Activated T-helper 1 cell treated with anti-CD3 and anti-CD28 coated beads, Interleukin-12 subunit alpha, Interleukin-12 subunit beta, Interleukin-2, Interleukin-4 antibody, amounts not matched to agents 30 ng/mL and 10 ng/mL and 1 ng/mL, durations not matched to agents 14 hours and 24 hours and 36 hours (primary cell): Measurements from ENCODE around the gene ANO2. TPM values are rescaled to one million over a fixed set of nuclear protein-coding genes. Genes with fewer than 3 reads are reported as not detected.

Experiments
- DNase-seq: peaks from one replicate; pipeline ENCODE4 v3.0.0; 2021; ENCODE audit warnings: low spot score
- H3K27ac Mint-ChIP-seq: one replicate; pipeline ENCODE4 v1.8.0; 2021; ENCODE audit warnings: mild to moderate bottlenecking, mixed read lengths
- H3K27me3 Mint-ChIP-seq: one replicate; pipeline ENCODE4 v1.8.0; 2022; ENCODE audit warnings: mild to moderate bottlenecking, moderate library complexity, mixed read lengths; ENCODE audit not compliant: insufficient read depth
- H3K36me3 Mint-ChIP-seq: one replicate; pipeline ENCODE4 v1.8.0; 2021; ENCODE audit warnings: low read depth, mixed read lengths
- H3K4me1 Mint-ChIP-seq: one replicate; pipeline ENCODE4 v1.8.0; 2021; ENCODE audit warnings: low read depth, mixed read lengths
- H3K4me3 Mint-ChIP-seq: one replicate; pipeline ENCODE4 v1.8.0; 2021; ENCODE audit warnings: mild to moderate bottlenecking, moderate library complexity, mixed read lengths
- H3K9me3 Mint-ChIP-seq: one replicate; pipeline ENCODE4 v1.8.0; 2021; ENCODE audit warnings: mixed read lengths
- intact Hi-C: fragments of 100-400 bp; cut with micrococcal nuclease; formaldehyde crosslinking; loops from one replicate; pipeline ENCODE4 v1.15.1; 2024
- total RNA-seq: library from RNA; stranded (reverse); gene quantifications from 2 replicates; pipeline ENCODE4 v1.2.3, GENCODE V29; 2022

The ANO2 gene
- total RNA-seq, 1 donor from 2014 or later = not detected

DNA sequence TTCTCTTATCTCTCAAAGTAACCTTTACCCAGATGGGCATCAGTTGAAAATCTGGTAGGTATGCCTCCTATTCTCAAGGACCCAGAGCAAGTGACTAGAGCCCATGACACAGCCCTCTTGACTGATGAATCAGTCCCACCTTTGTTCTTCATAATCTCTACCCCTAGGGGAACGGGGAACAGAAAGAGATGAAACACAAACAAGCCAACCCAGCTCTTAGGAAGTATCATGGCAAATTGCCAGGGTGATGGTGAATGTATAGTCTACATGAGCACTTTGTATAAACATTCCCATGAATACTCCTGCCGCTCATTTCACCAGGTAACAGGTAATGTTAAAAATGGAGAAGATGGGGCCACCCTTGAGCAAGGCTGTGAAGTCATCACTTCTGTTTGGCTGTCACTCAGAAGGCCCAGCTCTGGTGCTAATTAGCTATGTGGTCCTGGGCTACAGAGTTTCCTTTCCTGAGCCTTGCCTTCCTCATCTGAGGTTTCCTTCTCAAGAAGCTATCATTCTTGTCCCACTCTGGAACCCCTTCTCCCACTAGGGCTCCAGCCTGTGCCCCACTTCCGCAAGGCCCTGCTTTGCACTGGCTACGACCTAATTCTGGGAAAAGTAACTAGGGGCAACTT, 161.7 kb downstream of the ANO2 start:
- no peaks in the 10 kb centered on the region for H3K4me1 Mint-ChIP-seq
- no peaks in the 10 kb centered on the region for H3K9me3 Mint-ChIP-seq
- H3K4me3 Mint-ChIP-seq = no peak overlapping the region
- peaks cover 4% of the 10 kb centered on the region for H3K27me3 Mint-ChIP-seq
- no peak for DNase-seq
- H3K27ac Mint-ChIP-seq = no peak overlapping the region
- intact Hi-C loops = no loop called here
- no peaks in the 10 kb centered on the region for H3K36me3 Mint-ChIP-seq

DNA sequence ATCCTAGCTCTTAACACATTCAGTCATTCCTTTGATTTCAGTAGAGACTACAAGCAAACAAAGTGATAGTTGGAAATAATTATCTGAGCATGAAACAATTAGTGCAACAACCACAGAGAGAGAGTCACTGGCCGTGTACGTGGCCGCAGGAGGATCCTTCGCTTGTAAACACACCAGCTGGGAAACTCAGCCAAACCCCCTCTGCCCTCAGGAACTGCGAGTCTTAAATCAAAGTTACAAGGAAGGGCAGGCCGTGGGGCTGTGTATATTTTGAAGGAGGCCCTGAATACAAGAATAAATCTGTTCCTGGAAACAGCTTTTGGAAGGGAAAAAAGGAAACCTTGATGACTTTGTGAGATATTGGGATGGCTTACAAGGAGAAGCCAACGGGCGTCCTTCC, 164.5 kb downstream of the ANO2 start:
- H3K27ac Mint-ChIP-seq = no peak overlapping the region
- no peak overlapping the region for H3K4me3 Mint-ChIP-seq
- H3K27me3 Mint-ChIP-seq = peaks cover 2% of the 10 kb centered on the region
- H3K9me3 Mint-ChIP-seq = no peaks in the 10 kb centered on the region
- intact Hi-C loops = no loop called here
- no peak for DNase-seq
- H3K4me1 Mint-ChIP-seq = no peaks in the 10 kb centered on the region
- no peaks in the 10 kb centered on the region for H3K36me3 Mint-ChIP-seq

- Mint-ChIP-seq H3K4me3 (no peak overlapping the region), H3K36me3 (no peaks in the 10 kb centered on the region), H3K4me1 (no peaks in the 10 kb centered on the region), H3K9me3 (no peaks in the 10 kb centered on the region), H3K27me3 (no peaks in the 10 kb centered on the region), H3K27ac (no peak overlapping the region)
- intact Hi-C loops = no loop called here
- DNase-seq = no peak
Observed at GRCh38 chr12:5779401-5779800, 165.7 kb downstream of the ANO2 start.

DNA sequence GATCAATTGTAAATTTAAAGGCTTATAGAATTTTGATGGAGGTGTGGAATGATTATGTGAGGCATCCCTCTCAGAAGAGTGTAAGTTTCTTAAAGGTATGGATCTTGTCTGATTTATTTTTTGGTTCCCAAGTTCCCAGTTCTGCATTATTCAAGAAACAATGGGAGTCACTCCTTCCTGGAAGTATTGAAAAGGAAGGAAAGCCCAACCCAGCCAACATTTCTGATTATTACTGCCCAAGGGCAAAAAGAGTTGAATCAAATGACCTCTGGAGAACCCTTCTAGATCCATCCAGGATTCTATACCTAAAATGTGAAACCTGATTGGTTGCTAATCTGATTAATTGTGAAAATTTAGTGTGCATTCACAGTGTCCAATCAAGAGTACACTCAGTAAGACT, 166.2 kb downstream of the ANO2 start:
- no peak overlapping the region for H3K4me3 Mint-ChIP-seq
- intact Hi-C loops = no loop called here
- DNase-seq = no peak
- no peaks in the 10 kb centered on the region for H3K27me3 Mint-ChIP-seq
- H3K36me3 Mint-ChIP-seq = no peaks in the 10 kb centered on the region
- H3K27ac Mint-ChIP-seq = no peak overlapping the region
- H3K9me3 Mint-ChIP-seq = no peaks in the 10 kb centered on the region
- no peaks in the 10 kb centered on the region for H3K4me1 Mint-ChIP-seq

GRCh38 chr12:5777451-5777850, 167.6 kb downstream of the ANO2 start:
- Mint-ChIP-seq H3K36me3 (no peaks in the 10 kb centered on the region), H3K9me3 (no peaks in the 10 kb centered on the region), H3K4me1 (no peaks in the 10 kb centered on the region), H3K27me3 (no peaks in the 10 kb centered on the region), H3K4me3 (no peak overlapping the region), H3K27ac (no peak overlapping the region)
- no peak for DNase-seq
- intact Hi-C loops = no loop called here

- Mint-ChIP-seq H3K4me1 (no peaks in the 10 kb centered on the region), H3K27ac (no peak overlapping the region), H3K27me3 (no peaks in the 10 kb centered on the region), H3K36me3 (no peaks in the 10 kb centered on the region), H3K4me3 (no peak overlapping the region), H3K9me3 (no peaks in the 10 kb centered on the region)
- DNase-seq = no peak
- intact Hi-C loops = no loop called here
Observed at GRCh38 chr12:5776091-5776490, 169.0 kb downstream of the ANO2 start.

DNA sequence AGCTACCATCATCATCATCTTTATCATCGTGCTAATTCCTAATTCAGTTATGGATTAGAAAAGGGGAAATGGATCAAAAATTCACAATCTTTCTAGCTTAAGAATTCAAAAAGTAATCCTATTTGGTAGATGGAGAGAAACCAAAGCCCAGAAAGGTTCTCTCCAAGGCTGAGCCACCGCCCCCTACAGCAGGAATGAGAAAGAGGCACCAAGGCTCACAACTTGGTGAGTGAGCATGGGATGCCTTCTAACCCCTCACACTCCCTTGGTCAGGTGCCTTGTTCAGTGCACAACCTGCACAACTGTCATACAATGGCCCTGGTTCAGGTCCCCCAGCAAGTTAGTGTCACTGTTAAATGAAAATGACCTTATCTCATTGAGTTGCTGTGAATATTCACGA, 171.5 kb downstream of the ANO2 start:
- no peak for DNase-seq
- Mint-ChIP-seq H3K27ac (no peak overlapping the region), H3K27me3 (no peaks in the 10 kb centered on the region), H3K4me3 (no peak overlapping the region), H3K9me3 (no peaks in the 10 kb centered on the region), H3K4me1 (no peaks in the 10 kb centered on the region), H3K36me3 (no peaks in the 10 kb centered on the region)
- intact Hi-C loops = no loop called here

GRCh38 chr12:5771756-5772155, 173.3 kb downstream of the ANO2 start:
- Mint-ChIP-seq H3K9me3 (no peaks in the 10 kb centered on the region), H3K36me3 (no peaks in the 10 kb centered on the region), H3K4me1 (no peaks in the 10 kb centered on the region), H3K27me3 (no peaks in the 10 kb centered on the region), H3K27ac (no peak overlapping the region), H3K4me3 (no peak overlapping the region)
- no peak for DNase-seq
- intact Hi-C loops = no loop called here

- H3K27me3 Mint-ChIP-seq = no peaks in the 10 kb centered on the region
- H3K36me3 Mint-ChIP-seq = no peaks in the 10 kb centered on the region
- no peak for DNase-seq
- H3K4me3 Mint-ChIP-seq = no peak overlapping the region
- intact Hi-C loops = no loop called here
- H3K4me1 Mint-ChIP-seq = no peaks in the 10 kb centered on the region
- H3K27ac Mint-ChIP-seq = no peak overlapping the region
- no peaks in the 10 kb centered on the region for H3K9me3 Mint-ChIP-seq
Observed at GRCh38 chr12:5770727-5771126, 174.3 kb downstream of the ANO2 start.

DNA sequence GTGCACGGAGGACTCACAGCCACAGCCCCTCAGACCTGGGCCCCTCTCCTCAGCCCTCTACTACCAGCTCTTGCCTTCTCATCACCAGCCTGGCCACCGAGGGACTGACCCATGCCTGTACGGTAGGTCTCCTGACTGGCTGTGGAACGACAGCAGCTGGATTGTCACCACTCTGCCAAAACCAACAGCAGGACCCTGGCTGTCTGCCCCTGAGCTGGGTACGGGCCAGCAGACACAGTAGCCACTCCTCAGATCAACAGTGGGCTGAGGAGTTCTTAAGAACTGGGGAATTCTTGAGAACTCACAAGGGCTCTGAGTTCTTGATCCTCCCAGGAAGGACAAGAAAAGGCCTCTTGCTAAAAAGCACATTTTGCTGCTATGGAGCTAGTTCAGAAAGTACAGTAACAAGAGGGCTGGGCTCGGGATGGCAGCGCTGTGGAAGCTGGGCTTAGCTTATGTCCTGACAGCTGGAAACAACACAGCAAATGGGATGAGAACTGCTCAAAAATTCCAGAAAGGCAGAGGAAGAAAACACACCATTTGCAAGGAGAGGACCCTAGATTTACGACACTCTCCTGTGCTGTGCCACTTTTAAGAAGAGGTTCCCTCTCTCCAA, 176.4 kb downstream of the ANO2 start:
- H3K9me3 Mint-ChIP-seq = no peaks in the 10 kb centered on the region
- H3K27me3 Mint-ChIP-seq = peaks cover 5% of the 10 kb centered on the region
- no peaks in the 10 kb centered on the region for H3K4me1 Mint-ChIP-seq
- intact Hi-C loops = no loop called here
- no peak overlapping the region for H3K27ac Mint-ChIP-seq
- no peak overlapping the region for H3K4me3 Mint-ChIP-seq
- no peak for DNase-seq
- H3K36me3 Mint-ChIP-seq = no peaks in the 10 kb centered on the region

DNA sequence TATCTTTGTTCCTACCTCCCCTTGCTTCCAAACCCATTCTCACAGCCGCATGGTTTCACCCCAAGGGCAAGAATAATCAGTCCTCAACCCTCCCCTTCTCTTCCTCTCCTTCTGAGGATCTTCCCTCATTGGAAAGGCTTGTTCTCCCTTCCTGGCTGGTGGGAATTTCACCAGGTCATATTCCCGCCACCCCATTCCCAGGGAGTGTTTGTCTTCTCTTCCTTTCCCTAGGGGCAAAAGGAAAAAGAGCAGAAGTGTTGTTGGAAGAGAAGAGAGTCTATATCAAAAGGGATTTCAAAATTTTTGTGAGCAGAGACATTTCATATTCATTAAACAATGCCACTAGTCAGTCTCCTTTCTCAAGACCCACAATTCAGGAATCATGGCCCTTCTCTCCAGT, 176.9 kb downstream of the ANO2 start:
- Mint-ChIP-seq H3K36me3 (no peaks in the 10 kb centered on the region), H3K4me3 (no peak overlapping the region), H3K27me3 (peaks cover 5% of the 10 kb centered on the region), H3K9me3 (no peaks in the 10 kb centered on the region), H3K4me1 (no peaks in the 10 kb centered on the region), H3K27ac (no peak overlapping the region)
- intact Hi-C loops = no loop called here
- DNase-seq = no peak

DNA sequence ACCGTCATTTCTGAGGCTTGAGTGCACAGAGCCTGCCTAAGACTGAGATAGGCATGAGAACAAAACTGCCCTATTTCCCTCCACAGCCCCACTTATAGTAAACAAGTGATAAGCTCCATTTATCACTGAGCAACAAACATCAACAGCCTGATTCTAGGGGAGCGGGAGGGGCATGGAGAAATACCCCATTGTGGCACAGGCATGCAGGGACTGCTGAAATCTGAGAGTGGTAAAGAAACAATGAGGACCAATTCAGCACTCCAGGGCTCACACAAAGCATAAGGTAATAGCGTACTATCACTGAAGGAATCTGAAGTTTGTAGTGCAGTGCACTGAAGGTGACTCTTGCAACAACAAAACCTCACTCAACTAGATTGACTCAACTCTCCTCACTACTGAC, 186.7 kb downstream of the ANO2 start:
- Mint-ChIP-seq H3K27me3 (peaks cover 12% of the 10 kb centered on the region), H3K9me3 (peaks cover 4% of the 10 kb centered on the region), H3K27ac (no peak overlapping the region), H3K36me3 (no peaks in the 10 kb centered on the region), H3K4me1 (no peaks in the 10 kb centered on the region), H3K4me3 (no peak overlapping the region)
- DNase-seq = no peak
- intact Hi-C loops = no loop called here

DNA sequence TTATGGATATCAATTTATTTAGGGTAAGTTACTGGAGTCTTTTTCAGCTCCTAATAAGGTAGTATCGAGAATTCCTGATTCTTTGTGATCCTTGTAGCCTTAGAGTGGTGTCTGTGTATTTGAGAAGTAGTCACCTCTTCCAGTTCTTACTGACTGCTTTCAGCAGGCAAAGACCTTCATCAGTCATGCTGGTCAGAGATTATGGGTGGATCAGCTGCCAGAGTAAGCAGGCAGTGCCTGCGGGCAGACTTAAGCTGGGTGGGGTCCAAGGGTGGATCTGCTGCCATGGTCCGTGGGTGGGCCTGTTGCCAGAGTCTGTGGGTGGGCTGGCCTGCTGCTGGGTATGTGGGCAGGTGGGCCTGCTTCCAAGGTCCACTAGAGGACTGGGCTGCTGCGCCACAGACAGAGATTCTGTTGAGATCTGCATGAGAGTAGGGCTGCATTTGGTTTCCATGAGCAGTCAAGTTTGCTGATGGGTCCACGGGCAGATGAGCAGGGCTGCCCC, 188.7 kb downstream of the ANO2 start:
- Mint-ChIP-seq H3K9me3 (peaks cover 4% of the 10 kb centered on the region), H3K4me3 (no peak overlapping the region)

GRCh38 chr12:5748027-5748426, 197.0 kb downstream of the ANO2 start:
- no peak overlapping the region for H3K4me3 Mint-ChIP-seq
- H3K9me3 Mint-ChIP-seq = no peaks in the 10 kb centered on the region
- no peaks in the 10 kb centered on the region for H3K36me3 Mint-ChIP-seq
- H3K27me3 Mint-ChIP-seq = peaks cover 5% of the 10 kb centered on the region
- H3K27ac Mint-ChIP-seq = no peak overlapping the region
- no peaks in the 10 kb centered on the region for H3K4me1 Mint-ChIP-seq
- intact Hi-C loops = no loop called here
- no peak for DNase-seq

More for the DNA sequence above, 188.7 kb downstream of the ANO2 start:
- intact Hi-C loops = no loop called here
- no peak overlapping the region for H3K27ac Mint-ChIP-seq
- H3K27me3 Mint-ChIP-seq = peaks cover 10% of the 10 kb centered on the region
- no peaks in the 10 kb centered on the region for H3K4me1 Mint-ChIP-seq
- DNase-seq = no peak
- no peaks in the 10 kb centered on the region for H3K36me3 Mint-ChIP-seq
